DOHH2 (cell line): ENCODE data around the gene ATG4A.

Source experiments
- CTCF ChIP-seq: fragments of 200-600 bp; sonication (generic); IDR thresholded peaks from one replicate; pipeline ENCODE4 v1.5.1; 2014; ENCODE audit warnings: antibody characterized with exemption, mild to moderate bottlenecking, low read depth, low read length; ENCODE audit not compliant: poor library complexity, severe bottlenecking
- EZH2phosphoT487 ChIP-seq: fragments of 200-600 bp; sonication (generic); IDR thresholded peaks from 2 replicates; pipeline ENCODE4 v1.6.1; 2017; ENCODE audit warnings: borderline replicate concordance, mild to moderate bottlenecking, antibody characterized with exemption, low read length, moderate library complexity, mixed read lengths

GRCh38 chrX:108097380-108097779 lies 5.8 kb downstream of the ATG4A start:
- TF ChIP-seq CTCF, result no peak
- no peak for TF ChIP-seq EZH2phosphoT487
